ENCODE measurements around the gene TSPAN17. TPM values are rescaled to one million over a fixed set of nuclear protein-coding genes. Genes with fewer than 3 reads are reported as not detected.

TSPAN17 gene
- total and polyA plus RNA-seq, 12 donors, result 25.8 to 106 (median 52.8) TPM

GRCh38 chr5:176674799-176675198, 27.5 kb downstream of the TSPAN17 start:
- Histone ChIP-seq H3K4me3 (no peak overlapping the region), H3K4me1 (replicated peaks in 1 of 2) (no peaks in the 10 kb centered on the region), H3K36me3 (replicated peaks in 1 of 2) (no peaks in the 10 kb centered on the region), H3K27ac (no peak overlapping the region), H3K27me3 (peaks cover 13% of the 10 kb centered on the region), H3K9me3 (replicated peaks in 1 of 3) (no peaks in the 10 kb centered on the region)
- WGBS, 4 donors, result 80 to 90% (median 86%) methylated on average over 17 of the region's 17 CpGs
- DNase-seq, result no peak
- no peak for TF ChIP-seq CTCF (IDR thresholded peaks at IDR 0.05)
- intact Hi-C loops (cut with DNase I), result no loop called here

- no peak overlapping the region for H3K27ac ChIP-seq
- H3K9me3 ChIP-seq (replicated peaks in 1 of 3), result no peaks in the 10 kb centered on the region
- no peak overlapping the region for H3K4me3 ChIP-seq
- TF ChIP-seq POLR2A (IDR thresholded peaks at IDR 0.05), result no peak
- peak in 2 of 6 experiments; percentile 22 to 30 for TF ChIP-seq CTCF (IDR thresholded peaks at IDR 0.05)
- intact Hi-C loops (cut with DNase I), result no loop called here
- H3K4me1 ChIP-seq (replicated peaks in 1 of 2), result no peaks in the 10 kb centered on the region
- H3K36me3 ChIP-seq (replicated peaks in 1 of 2), result no peaks in the 10 kb centered on the region
- DNase-seq, result no peak
- H3K27me3 ChIP-seq, result peaks cover 19% of the 10 kb centered on the region
- 68 to 79% (median 75%) methylated on average over 19 of the region's 19 CpGs for whole genome bisulfite sequencing, 4 donors
Observed at GRCh38 chr5:176675676-176676360, 28.5 kb downstream of the TSPAN17 start.

GRCh38 chr5:176676361-176676824, 29.1 kb downstream of the TSPAN17 start:
- H3K4me3 ChIP-seq, result no peak overlapping the region
- no peaks in the 10 kb centered on the region for H3K9me3 ChIP-seq (replicated peaks in 1 of 3)
- peak in 3 of 7 donors; percentile 32 to 38 (median 33) for DNase-seq
- 37 to 58% (median 48%) methylated on average over 6 to 10 of the region's 10 CpGs for WGBS, 4 donors
- intact Hi-C loops (cut with DNase I), result no loop called here
- H3K27me3 ChIP-seq, result peaks cover 19% of the 10 kb centered on the region
- TF ChIP-seq CTCF (IDR thresholded peaks at IDR 0.05), result no peak
- TF ChIP-seq POLR2A (IDR thresholded peaks at IDR 0.05), result no peak
- H3K36me3 ChIP-seq (replicated peaks in 1 of 2), result no peaks in the 10 kb centered on the region
- H3K27ac ChIP-seq, result no peak overlapping the region
- no peaks in the 10 kb centered on the region for H3K4me1 ChIP-seq (replicated peaks in 1 of 2)

GRCh38 chr5:176677209-176677939, 30.1 kb downstream of the TSPAN17 start:
- Histone ChIP-seq H3K9me3 (replicated peaks in 1 of 3) (no peaks in the 10 kb centered on the region), H3K27ac (no peak overlapping the region), H3K4me1 (replicated peaks in 1 of 2) (no peaks in the 10 kb centered on the region), H3K36me3 (replicated peaks in 1 of 2) (no peaks in the 10 kb centered on the region), H3K4me3 (no peak overlapping the region), H3K27me3 (peaks cover 19% of the 10 kb centered on the region)
- TF ChIP-seq CTCF (IDR thresholded peaks at IDR 0.05) (no peak), POLR2A (IDR thresholded peaks at IDR 0.05) (no peak)
- intact Hi-C loops (cut with DNase I), result no loop called here
- DNase-seq, result no peak
- WGBS, 4 donors, result 77 to 85% (median 82%) methylated on average over 9 to 12 of the region's 12 CpGs
